Karpas-422 (cell line): ENCODE measurements around the gene RETN. TPM values are rescaled to one million over a fixed set of nuclear protein-coding genes. Genes with fewer than 3 reads are reported as not detected.

Experiments used
- DNase-seq: peaks from one replicate; pipeline ENCODE4 v3.0.0-alpha.2; 2015
- H2AFZ ChIP-seq: fragments of 200-600 bp; sonication (generic); 2 replicates; pipeline ENCODE4 v1.6.1; 2014; ENCODE audit warnings: antibody characterized with exemption, low read length, mixed read lengths
- H3K27ac ChIP-seq: fragments of 200-600 bp; sonication (generic); 2 replicates; pipeline ENCODE4 v1.5.1; 2014; ENCODE audit warnings: mild to moderate bottlenecking, low read length, moderate library complexity
- H3K27me3 ChIP-seq: fragments of 200-600 bp; sonication (generic); 2 replicates; pipeline ENCODE4 v1.6.1; 2014; ENCODE audit warnings: low read length, mixed read lengths
- H3K36me3 ChIP-seq: fragments of 200-600 bp; sonication (generic); 2 replicates; pipeline ENCODE4 v1.6.1; 2014; ENCODE audit warnings: low read length, mixed read lengths; ENCODE audit not compliant: insufficient read depth
- H3K4me1 ChIP-seq: fragments of 200-600 bp; sonication (generic); 2 replicates; pipeline ENCODE4 v1.6.1; 2014; ENCODE audit warnings: mild to moderate bottlenecking, low read length, mixed read lengths
- H3K4me2 ChIP-seq: fragments of 200-600 bp; sonication (generic); 2 replicates; pipeline ENCODE4 v1.6.1; 2014; ENCODE audit warnings: low read length, low read depth, mild to moderate bottlenecking; ENCODE audit not compliant: poor library complexity, severe bottlenecking
- H3K4me3 ChIP-seq: fragments of 200-600 bp; sonication (generic); 2 replicates; pipeline ENCODE4 v1.5.1; 2014; ENCODE audit warnings: mild to moderate bottlenecking, antibody characterized with exemption, low read length, mixed read lengths
- H3K79me2 ChIP-seq: fragments of 200-600 bp; sonication (generic); 2 replicates; pipeline ENCODE4 v1.6.1; 2014; ENCODE audit warnings: mild to moderate bottlenecking, low read length, mixed read lengths
- H3K9ac ChIP-seq: fragments of 200-600 bp; sonication (generic); 2 replicates; pipeline ENCODE4 v1.6.0; 2014; ENCODE audit warnings: low read length
- H3K9me2 ChIP-seq: fragments of 200-600 bp; sonication (generic), shearing (Covaris generic); replicated peaks from 2 replicates; pipeline ENCODE4 v1.6.0; 2014; ENCODE audit warnings: mild to moderate bottlenecking, low read length, moderate library complexity; ENCODE audit not compliant: insufficient read depth
- H3K9me3 ChIP-seq: fragments of 300-700, 200-600 bp; sonication (generic); 2 replicates; pipeline ENCODE4 v1.6.1; 2014; ENCODE audit warnings: low read length, mixed read lengths
- H4K20me1 ChIP-seq: fragments of 200-600 bp; sonication (generic); 2 replicates; pipeline ENCODE4 v1.6.1; 2014; ENCODE audit warnings: mild to moderate bottlenecking, antibody characterized with exemption, low read length, low read depth; ENCODE audit not compliant: insufficient read depth
- total RNA-seq: library from RNA; depleted of rRNA; stranded (reverse); fragments of >200 nt; shearing (Covaris generic); gene quantifications from 2 replicates; pipeline ENCODE4 v1.2.3, GENCODE V29; 2014; ENCODE audit warnings: low replicate concordance; rRNA removed

RETN gene
- total RNA-seq, 1 experiment from 2014 or later, result not detected

GRCh38 chr19:7710616-7711015 is 41.8 kb downstream of the RETN start:
- no peaks in the 10 kb centered on the region for H3K9me2 ChIP-seq
- no peak overlapping the region for H3K27ac ChIP-seq
- H3K4me1 ChIP-seq, result no peaks in the 10 kb centered on the region
- H3K4me2 ChIP-seq, result no peak overlapping the region
- H3K36me3 ChIP-seq, result no peaks in the 10 kb centered on the region
- H3K79me2 ChIP-seq, result no peaks in the 10 kb centered on the region
- H3K9ac ChIP-seq, result no peak overlapping the region
- no peak overlapping the region for H2AFZ ChIP-seq
- no peak overlapping the region for H3K4me3 ChIP-seq
- H3K9me3 ChIP-seq, result no peaks in the 10 kb centered on the region
- H4K20me1 ChIP-seq, result no peaks in the 10 kb centered on the region
- DNase-seq, result no peak
- H3K27me3 ChIP-seq, result no peaks in the 10 kb centered on the region

- no peak for DNase-seq
Measured at GRCh38 chr19:7715671-7716070, 46.8 kb downstream of the RETN start.

GRCh38 chr19:7716762-7717161 is 47.9 kb downstream of the RETN start:
- H3K27ac ChIP-seq, result no peak overlapping the region
- H3K36me3 ChIP-seq, result no peaks in the 10 kb centered on the region
- no peaks in the 10 kb centered on the region for H3K27me3 ChIP-seq
- no peaks in the 10 kb centered on the region for H3K9me3 ChIP-seq
- H4K20me1 ChIP-seq, result no peaks in the 10 kb centered on the region
- H2AFZ ChIP-seq, result no peak overlapping the region
- no peaks in the 10 kb centered on the region for H3K4me1 ChIP-seq
- no peak overlapping the region for H3K4me3 ChIP-seq
- H3K79me2 ChIP-seq, result no peaks in the 10 kb centered on the region
- no peak overlapping the region for H3K9ac ChIP-seq
- DNase-seq, result no peak
- no peak overlapping the region for H3K4me2 ChIP-seq
- H3K9me2 ChIP-seq, result no peaks in the 10 kb centered on the region

More at GRCh38 chr19:7715671-7716070, 46.8 kb downstream of the RETN start:
- H3K9me3 ChIP-seq, result no peaks in the 10 kb centered on the region
- H3K36me3 ChIP-seq, result no peaks in the 10 kb centered on the region
- no peak overlapping the region for H3K27ac ChIP-seq
- H2AFZ ChIP-seq, result no peak overlapping the region
- no peak overlapping the region for H3K9ac ChIP-seq
- no peaks in the 10 kb centered on the region for H3K27me3 ChIP-seq
- no peaks in the 10 kb centered on the region for H3K9me2 ChIP-seq
- H3K79me2 ChIP-seq, result no peaks in the 10 kb centered on the region
- no peaks in the 10 kb centered on the region for H3K4me1 ChIP-seq
- no peak overlapping the region for H3K4me3 ChIP-seq
- H3K4me2 ChIP-seq, result no peak overlapping the region
- no peaks in the 10 kb centered on the region for H4K20me1 ChIP-seq

- Histone ChIP-seq H3K9me2 (no peaks in the 10 kb centered on the region), H3K9ac (no peak overlapping the region)
- no peak for DNase-seq
Measured at GRCh38 chr19:7718668-7719067, 49.8 kb downstream of the RETN start.

More at GRCh38 chr19:7718668-7719067, 49.8 kb downstream of the RETN start:
- Histone ChIP-seq H3K4me3 (no peak overlapping the region), H2AFZ (no peak overlapping the region), H3K4me1 (no peaks in the 10 kb centered on the region), H3K27ac (no peak overlapping the region), H3K79me2 (no peaks in the 10 kb centered on the region), H3K27me3 (no peaks in the 10 kb centered on the region), H3K36me3 (no peaks in the 10 kb centered on the region), H3K4me2 (no peak overlapping the region), H4K20me1 (no peaks in the 10 kb centered on the region), H3K9me3 (no peaks in the 10 kb centered on the region)

Other genes with a start within 250 kb of the RETN start
- gene PEX11G, start 180.0 kb upstream of the RETN start, total RNA-seq, result 1.0 and 1.8 TPM in 2 replicates
- gene ZNF358, start 152.9 kb upstream of the RETN start, total RNA-seq, result not detected in 2 replicates
- 1.9 and 3.9 TPM in 2 replicates for gene MCOLN1, start 146.4 kb upstream of the RETN start, total RNA-seq
- gene PNPLA6, start 133.3 kb upstream of the RETN start, total RNA-seq, result 65.8 and 121 TPM in 2 replicates
- gene CAMSAP3, start 73.2 kb upstream of the RETN start, total RNA-seq, result 0.36 TPM in 1 of 2 replicates, not detected in the other
- gene XAB2, start 39.5 kb upstream of the RETN start, total RNA-seq, result 20.2 and 36.2 TPM in 2 replicates
- gene PET100, start 39.3 kb upstream of the RETN start, total RNA-seq, result 15.5 and 51.5 TPM in 2 replicates
- gene PCP2, start 35.3 kb upstream of the RETN start, total RNA-seq, result 0.65 TPM in 1 of 2 replicates, not detected in the other
- gene STXBP2, start 31.9 kb upstream of the RETN start, total RNA-seq, result 36.5 and 61.3 TPM in 2 replicates
- not detected in 2 replicates for gene MCEMP1, start 8.0 kb downstream of the RETN start, total RNA-seq
- 52.1 and 116 TPM in 2 replicates for gene TRAPPC5, start 11.8 kb downstream of the RETN start, total RNA-seq
- gene FCER2, start 33.1 kb downstream of the RETN start, total RNA-seq, result 0.14 TPM in 1 of 2 replicates, not detected in the other
- not detected in 2 replicates for gene CLEC4G, start 63.1 kb downstream of the RETN start, total RNA-seq
- gene CD209, start 78.5 kb downstream of the RETN start, total RNA-seq, result not detected in 2 replicates
- not detected in 2 replicates for gene CLEC4M, start 94.2 kb downstream of the RETN start, total RNA-seq
- 6.0 and 8.9 TPM in 2 replicates for gene EVI5L, start 161.2 kb downstream of the RETN start, total RNA-seq
- gene PRR36, start 205.3 kb downstream of the RETN start, total RNA-seq, result not detected in 2 replicates
- gene LRRC8E, start 219.5 kb downstream of the RETN start, total RNA-seq, result not detected in 2 replicates
- 10.4 and 14.4 TPM in 2 replicates for gene MAP2K7, start 234.8 kb downstream of the RETN start, total RNA-seq
- not detected in 2 replicates for gene TGFBR3L, start 245.8 kb downstream of the RETN start, total RNA-seq